ENCODE measurements around the gene ABCA1.
"Not testable (repeated sequence)": the region's sequence is repeated elsewhere in the genome, so short reads cannot be mapped to it uniquely, and the experiment has no call there.

Gene ABCA1

DNA sequence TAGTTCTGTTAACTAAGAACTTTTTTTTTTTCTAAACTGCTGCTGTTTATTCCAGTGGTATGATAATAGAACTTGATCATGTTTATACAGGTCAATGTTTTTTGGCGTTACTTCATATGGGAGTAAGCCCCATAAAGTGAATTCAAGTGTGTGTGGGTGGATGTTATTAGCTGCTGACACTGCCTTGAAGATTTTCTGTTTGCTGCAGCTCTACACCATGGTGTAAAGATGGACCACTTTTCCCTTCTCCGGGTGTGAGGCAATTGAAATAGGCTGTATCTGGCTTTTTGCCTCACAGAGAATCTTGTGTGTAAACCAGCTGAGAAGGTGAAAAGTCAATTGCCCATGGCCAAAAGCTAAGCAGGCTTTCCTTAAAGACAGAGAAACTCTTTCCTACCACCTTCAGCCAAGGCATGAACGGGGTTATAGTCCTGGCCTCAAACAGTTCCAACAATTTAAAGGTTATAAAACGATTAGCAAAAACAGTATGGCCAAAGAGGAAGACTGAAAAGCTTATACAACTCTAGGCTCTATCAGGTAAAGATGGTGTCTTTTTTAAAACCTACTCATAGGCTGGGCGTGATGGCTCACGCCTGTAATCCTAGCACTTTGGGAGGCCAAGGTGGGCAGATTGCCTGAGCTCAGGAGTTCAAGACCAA is 33.9 kb upstream of the ABCA1 start:
- no peak for DNase-seq (ENCODE audit: low read depth)
- H3K4me3 ChIP-seq (ENCODE audit: control insufficient read depth, low read depth, low read length) = no peak overlapping the region
- TF ChIP-seq, protein P1, sequence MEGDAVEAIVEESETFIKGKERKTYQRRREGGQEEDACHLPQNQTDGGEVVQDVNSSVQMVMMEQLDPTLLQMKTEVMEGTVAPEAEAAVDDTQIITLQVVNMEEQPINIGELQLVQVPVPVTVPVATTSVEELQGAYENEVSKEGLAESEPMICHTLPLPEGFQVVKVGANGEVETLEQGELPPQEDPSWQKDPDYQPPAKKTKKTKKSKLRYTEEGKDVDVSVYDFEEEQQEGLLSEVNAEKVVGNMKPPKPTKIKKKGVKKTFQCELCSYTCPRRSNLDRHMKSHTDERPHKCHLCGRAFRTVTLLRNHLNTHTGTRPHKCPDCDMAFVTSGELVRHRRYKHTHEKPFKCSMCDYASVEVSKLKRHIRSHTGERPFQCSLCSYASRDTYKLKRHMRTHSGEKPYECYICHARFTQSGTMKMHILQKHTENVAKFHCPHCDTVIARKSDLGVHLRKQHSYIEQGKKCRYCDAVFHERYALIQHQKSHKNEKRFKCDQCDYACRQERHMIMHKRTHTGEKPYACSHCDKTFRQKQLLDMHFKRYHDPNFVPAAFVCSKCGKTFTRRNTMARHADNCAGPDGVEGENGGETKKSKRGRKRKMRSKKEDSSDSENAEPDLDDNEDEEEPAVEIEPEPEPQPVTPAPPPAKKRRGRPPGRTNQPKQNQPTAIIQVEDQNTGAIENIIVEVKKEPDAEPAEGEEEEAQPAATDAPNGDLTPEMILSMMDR (IDR thresholded peaks at IDR 0.05; ENCODE audit: control insufficient read depth, insufficient read depth, low read depth, low read length, missing control alignments) = no peak

DNA sequence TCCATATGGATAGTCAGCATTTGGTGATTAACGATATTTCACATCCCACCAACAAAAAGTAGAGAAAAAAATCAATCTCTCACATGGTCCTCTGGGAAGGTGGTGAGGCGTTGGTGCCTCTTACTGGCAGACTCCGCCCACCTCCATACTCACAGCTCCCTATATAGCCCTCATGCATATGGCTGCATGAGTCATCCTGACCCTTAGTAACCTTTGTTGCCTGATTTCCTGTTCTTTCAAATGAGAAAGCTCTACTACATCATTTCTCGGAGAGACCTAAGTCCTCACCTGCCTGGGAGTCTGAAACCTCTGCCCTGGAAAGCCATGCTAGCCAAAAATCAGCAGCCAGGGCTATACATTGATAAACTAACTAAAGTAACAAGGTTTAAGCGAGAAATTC is 33.3 kb upstream of the ABCA1 start:
- no peak overlapping the region for H3K4me3 ChIP-seq (ENCODE audit: control insufficient read depth, low read depth, low read length)
- DNase-seq (ENCODE audit: low read depth) = no peak
- TF ChIP-seq, protein P1 (IDR thresholded peaks at IDR 0.05; ENCODE audit: control insufficient read depth, insufficient read depth, low read depth, low read length, missing control alignments) = no peak

DNA sequence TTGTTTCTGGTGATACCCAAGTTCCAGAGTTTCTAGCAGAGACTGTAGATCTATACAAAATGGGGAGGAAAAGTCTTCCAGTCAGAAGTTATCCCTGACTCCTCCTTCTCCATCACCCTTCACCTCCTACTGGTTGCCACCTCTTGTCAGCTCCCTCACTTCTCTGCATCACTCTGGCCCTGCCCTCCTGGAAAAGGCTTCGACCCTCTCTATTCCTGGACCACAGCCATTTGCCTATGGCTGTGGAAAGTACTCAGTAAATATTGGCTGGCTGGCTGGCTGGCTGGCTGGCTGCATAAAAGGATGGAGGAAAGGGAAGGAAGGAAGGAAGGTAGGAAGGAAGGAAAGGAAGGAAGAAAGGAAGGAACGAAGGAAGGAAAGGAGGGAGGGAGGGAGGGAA is 32.7 kb upstream of the ABCA1 start:
- TF ChIP-seq, protein P1 (IDR thresholded peaks at IDR 0.05; ENCODE audit: control insufficient read depth, insufficient read depth, low read depth, low read length, missing control alignments) = no peak
- DNase-seq (ENCODE audit: low read depth) = no peak
- no peak overlapping the region for H3K4me3 ChIP-seq (ENCODE audit: control insufficient read depth, low read depth, low read length)

DNA sequence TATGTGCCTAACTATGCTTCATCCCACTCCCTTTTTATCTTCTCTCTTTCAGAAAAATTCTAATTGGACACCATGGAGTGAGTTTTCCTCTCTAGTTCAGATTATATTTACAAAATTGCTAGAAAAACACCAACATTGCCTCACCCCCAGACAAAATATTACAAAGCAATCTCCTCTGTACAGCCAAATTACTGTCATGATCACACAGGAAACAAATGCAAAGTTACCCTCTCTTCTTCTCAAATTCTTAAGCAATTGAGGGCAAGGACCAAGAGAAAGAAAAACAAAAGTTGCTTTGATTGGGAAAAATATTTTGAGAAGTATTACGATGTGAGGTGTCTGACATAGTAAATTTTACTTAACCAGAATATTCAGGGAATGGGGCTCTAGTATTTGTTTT is 30.8 kb upstream of the ABCA1 start:
- TF ChIP-seq, protein P1 (IDR thresholded peaks at IDR 0.05; ENCODE audit: control insufficient read depth, insufficient read depth, low read depth, low read length, missing control alignments) = no peak
- no peak for DNase-seq (ENCODE audit: low read depth)
- no peak overlapping the region for H3K4me3 ChIP-seq (ENCODE audit: control insufficient read depth, low read depth, low read length)

DNA sequence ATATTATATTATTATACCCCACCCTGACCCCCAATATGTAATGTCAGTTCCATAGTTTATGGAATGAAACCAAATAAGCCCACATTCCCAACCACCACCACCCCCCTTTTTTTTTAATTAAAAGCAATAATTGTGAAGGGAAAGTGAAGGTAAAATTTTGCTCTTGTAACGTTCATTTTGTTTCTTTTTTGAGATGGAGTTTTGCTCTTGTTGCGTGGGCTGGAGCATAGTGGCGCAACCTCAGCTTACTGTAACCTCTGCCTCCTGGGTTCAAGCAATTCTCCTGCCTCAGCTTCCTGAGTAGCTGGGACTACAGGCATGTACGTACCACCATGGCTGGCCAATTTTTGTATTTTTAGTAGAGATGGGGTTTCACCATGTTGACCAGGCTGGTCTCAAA is 30.1 kb upstream of the ABCA1 start:
- DNase-seq (ENCODE audit: low read depth); H3K4me3 ChIP-seq (ENCODE audit: control insufficient read depth, low read depth, low read length): not testable (repeated sequence)

DNA sequence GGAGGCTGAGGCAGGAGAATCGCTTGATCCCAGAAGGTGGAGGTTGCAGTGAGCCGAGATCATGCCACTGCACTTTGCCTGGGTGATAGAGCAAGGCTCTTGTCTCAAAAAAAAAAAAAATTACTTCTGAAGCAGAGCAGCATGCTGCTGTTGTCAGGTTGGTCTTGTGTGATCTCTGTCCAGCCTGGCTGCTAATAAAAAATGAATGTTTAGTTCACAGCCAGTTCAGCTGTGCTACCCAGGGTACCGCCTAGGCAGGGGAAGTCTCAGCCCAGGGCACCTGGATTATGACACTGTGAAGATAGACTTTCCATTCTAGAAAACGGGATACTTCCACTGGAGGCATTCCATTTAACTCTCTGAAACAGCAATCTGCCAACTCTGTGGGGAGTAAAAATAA is 23.5 kb upstream of the ABCA1 start:
- TF ChIP-seq, protein P1 (IDR thresholded peaks at IDR 0.05; ENCODE audit: control insufficient read depth, insufficient read depth, low read depth, low read length, missing control alignments) = no peak
- H3K4me3 ChIP-seq (ENCODE audit: control insufficient read depth, low read depth, low read length) = no peak overlapping the region
- DNase-seq (ENCODE audit: low read depth) = no peak

DNA sequence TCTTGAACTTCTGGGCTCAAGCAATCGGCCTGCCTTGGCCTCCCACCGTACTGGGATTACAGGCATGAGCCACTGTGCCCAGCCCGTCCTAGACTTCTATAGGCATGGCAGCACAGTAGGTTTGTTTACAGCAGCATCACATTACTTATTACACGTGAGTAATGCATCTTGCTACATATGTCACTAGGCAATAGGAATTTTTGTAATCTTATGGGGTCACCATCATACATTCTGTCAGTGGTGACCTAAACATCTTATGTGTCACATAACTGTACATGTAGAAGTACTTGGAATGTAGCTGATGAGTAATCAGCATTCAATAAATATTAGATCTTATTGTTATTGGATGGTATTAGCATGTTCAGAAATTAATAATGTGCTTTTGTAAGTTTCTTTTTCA is 22.9 kb upstream of the ABCA1 start:
- TF ChIP-seq, protein P1 (IDR thresholded peaks at IDR 0.05; ENCODE audit: control insufficient read depth, insufficient read depth, low read depth, low read length, missing control alignments) = no peak
- no peak for DNase-seq (ENCODE audit: low read depth)
- H3K4me3 ChIP-seq (ENCODE audit: control insufficient read depth, low read depth, low read length) = no peak overlapping the region

All from AG09309 (cell line).